Neural progenitor cell (in vitro differentiated cells): ENCODE data around the gene TNFRSF25.
"Not testable (repeated sequence)": the region's sequence is repeated elsewhere in the genome, so short reads cannot be mapped to it uniquely, and the experiment has no call there.

Source experiments
- EZH2 ChIP-seq: fragments of 200-600 bp; sonication (generic); IDR thresholded peaks from 2 replicates; pipeline ENCODE4 v1.6.1; 2017; ENCODE audit warnings: antibody characterized with exemption, mild to moderate bottlenecking, moderate library complexity
- TF ChIP-seq, protein P1 (sequence below): fragments of 200-600 bp; sonication (generic); IDR thresholded peaks from 2 replicates; pipeline ENCODE4 v1.5.1; 2017; ENCODE audit warnings: antibody characterized with exemption, mild to moderate bottlenecking

DNA sequence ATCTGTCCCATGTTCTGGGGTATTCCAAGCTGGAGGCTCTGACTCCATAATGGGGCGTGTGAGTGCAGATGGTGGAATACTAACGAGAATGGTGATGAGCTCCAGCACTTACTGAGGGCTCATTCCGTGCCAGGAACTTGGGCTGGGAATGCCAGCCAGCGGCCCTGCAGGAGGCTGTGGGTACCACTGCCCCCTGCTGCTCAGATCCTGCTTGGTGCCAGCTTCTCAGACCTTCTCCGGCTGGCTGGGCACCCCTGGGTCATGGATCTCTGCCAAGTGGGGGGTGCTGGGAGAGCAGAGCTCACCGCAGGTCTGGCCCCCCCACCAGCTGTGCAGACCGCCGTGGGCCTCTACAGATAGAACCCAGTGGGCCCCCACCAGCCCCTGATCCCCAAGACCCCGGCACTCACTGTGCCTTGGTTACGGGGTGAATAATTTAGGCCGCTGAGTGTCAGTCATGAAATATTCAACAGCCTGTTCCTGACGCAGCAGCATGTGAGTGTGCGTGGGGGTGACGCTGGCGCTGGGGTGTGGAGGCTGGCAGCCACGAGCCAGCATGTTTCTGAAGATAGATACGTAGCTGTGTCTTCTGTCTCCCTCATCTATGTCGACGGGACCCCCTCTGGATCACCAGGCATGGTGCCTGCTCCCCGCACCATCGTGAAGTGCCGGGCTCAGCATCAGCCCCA, 28.8 kb downstream of the TNFRSF25 start:
- TF ChIP-seq, protein P1, sequence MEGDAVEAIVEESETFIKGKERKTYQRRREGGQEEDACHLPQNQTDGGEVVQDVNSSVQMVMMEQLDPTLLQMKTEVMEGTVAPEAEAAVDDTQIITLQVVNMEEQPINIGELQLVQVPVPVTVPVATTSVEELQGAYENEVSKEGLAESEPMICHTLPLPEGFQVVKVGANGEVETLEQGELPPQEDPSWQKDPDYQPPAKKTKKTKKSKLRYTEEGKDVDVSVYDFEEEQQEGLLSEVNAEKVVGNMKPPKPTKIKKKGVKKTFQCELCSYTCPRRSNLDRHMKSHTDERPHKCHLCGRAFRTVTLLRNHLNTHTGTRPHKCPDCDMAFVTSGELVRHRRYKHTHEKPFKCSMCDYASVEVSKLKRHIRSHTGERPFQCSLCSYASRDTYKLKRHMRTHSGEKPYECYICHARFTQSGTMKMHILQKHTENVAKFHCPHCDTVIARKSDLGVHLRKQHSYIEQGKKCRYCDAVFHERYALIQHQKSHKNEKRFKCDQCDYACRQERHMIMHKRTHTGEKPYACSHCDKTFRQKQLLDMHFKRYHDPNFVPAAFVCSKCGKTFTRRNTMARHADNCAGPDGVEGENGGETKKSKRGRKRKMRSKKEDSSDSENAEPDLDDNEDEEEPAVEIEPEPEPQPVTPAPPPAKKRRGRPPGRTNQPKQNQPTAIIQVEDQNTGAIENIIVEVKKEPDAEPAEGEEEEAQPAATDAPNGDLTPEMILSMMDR = not testable (repeated sequence)
- not testable (repeated sequence) for TF ChIP-seq EZH2
